Measurements from ENCODE around the gene SETBP1.

SETBP1 gene

GRCh38 chr18:44765456-44765855, 84.8 kb downstream of the SETBP1 start:
- no peak for DNase-seq

DNA sequence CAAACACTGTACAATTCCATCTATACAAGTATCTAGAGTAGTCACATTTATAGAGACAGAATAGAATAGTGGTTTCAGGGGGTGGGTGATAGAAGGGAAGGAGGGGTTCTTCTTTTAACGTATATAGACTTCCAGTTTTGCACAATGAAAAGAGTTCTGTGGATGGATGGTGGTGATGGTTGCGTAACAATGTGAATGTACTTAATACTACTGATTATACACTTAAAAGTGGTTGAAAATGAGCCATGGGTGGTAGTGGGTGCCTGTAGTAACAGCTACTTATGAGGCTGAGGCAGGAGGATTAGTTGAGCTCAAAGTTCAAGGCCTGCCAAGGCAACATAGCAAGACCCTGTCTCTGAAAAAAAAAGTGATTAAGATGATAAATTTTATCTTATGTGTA, 85.8 kb downstream of the SETBP1 start:
- DNase-seq, result no peak

DNA sequence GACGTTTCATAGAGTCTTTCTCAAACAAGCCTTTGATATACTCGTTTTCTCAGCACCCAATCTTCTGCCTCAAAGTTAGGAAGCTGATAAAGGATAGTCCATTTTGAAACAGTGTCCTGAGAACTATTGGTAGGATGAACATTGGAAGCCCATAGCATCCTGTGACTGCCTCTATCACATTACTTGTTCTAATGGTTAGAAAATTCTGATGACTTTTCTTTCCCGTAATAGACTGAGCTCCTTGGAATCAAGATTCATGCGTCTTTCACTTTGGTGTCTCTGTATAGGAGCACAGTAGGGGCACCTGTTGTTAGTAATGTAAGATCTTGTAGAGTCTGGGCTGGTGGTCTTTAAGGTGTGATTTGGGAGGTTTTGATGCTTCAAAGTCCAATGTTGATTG, 87.1 kb downstream of the SETBP1 start:
- DNase-seq, result no peak

DNA sequence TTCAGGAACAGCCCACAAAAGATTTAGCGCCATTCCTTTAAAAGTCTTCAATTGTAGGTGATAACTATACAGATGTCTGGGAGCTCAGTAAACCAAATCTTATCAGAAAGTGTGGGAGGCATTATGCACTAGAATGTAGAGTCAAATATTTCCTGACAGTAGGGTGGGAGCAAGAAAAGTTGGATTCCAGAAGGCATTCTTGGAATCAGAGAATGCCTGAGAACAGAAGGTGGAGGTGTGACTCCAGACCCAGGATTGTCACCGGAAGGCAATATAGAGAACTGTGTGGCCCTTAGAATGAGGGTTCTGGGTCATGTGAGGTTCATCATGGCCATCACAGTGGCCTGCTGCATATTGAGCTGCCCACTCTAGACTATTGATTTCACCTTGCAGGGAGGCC, 90.0 kb downstream of the SETBP1 start:
- DNase-seq, result no peak

- no peak for DNase-seq
Measured at GRCh38 chr18:44771572-44771955, 90.9 kb downstream of the SETBP1 start.

GRCh38 chr18:44771956-44772917, 91.5 kb downstream of the SETBP1 start:
- DNase-seq, result no peak

DNA sequence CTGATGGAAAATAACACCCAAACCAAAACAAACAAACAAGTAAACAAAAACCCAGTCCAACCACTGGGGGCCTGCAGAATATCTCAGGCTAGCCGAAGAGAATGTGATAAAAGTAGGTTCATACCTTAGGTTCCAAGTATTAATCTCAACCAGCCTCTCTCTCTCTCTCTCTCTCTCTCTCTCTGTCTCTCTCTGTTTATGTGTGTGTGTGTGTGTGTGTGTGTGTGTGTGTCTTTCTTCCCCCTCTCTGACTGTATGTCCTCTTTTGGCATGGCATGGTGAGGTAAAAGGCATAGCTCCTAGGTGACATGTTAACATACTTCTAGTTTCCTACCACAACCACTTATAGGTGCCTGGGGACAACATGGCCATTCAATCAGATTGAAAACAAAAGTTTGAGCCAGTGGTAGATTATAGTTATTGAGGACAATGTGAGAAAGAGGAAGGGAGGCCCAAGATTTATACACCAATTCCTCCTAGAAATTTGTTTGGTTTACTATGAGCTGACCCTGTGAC, 93.0 kb downstream of the SETBP1 start:
- DNase-seq, result no peak

DNA sequence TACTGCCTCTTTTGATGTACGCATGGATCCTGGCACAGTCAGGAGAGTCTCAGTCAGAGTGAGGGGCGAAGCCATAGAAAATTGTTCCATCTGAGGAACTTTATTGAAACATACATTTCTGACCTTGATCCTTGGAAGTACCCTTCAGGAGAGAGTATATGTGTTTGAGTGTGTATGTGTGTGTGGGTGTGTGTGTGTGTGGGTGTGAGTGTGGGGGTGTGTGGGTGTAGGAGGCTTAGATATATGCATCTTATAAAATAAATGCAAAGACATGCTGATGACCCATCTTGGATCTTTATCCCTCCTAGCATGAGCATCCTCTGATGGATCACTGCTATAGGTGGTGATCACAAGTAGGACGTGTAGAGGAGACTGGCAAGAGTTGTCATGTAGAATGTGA, 93.5 kb downstream of the SETBP1 start:
- DNase-seq, result no peak

DNA sequence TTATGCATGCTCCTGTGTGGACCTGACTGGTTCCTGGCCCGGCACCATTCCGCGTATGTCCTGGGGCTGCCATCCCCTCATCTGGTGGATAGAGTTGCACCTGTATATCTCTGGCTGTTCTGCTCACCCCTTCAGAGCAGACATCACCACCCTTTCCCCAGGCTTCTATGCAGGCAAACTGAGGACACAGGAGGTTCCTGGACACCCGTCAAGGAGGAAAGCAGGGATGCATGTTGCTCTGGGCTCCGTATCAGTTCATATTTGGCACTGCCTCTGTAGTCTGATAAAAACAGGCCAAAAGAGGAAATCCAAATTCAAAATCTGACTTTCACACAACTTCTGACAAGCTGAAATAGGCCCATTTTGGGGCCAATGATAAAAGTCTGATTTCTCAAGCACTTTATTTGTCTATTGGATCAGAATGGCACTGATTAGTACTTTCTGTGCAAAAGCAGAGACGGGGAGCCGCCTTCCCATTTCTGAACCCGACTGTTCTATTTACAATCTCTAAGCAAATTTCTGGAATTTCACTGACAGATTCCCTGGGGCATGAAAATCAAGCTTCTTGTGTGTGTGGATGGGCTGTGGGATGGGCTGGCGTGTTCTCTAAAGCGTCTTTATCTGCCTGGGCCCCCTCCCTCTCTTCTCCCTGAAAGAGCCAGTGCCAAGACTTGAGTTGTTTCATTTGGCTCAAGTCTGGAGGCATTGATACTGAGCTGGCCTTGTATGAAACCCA, 96.9 kb downstream of the SETBP1 start:
- no peak for DNase-seq

DNA sequence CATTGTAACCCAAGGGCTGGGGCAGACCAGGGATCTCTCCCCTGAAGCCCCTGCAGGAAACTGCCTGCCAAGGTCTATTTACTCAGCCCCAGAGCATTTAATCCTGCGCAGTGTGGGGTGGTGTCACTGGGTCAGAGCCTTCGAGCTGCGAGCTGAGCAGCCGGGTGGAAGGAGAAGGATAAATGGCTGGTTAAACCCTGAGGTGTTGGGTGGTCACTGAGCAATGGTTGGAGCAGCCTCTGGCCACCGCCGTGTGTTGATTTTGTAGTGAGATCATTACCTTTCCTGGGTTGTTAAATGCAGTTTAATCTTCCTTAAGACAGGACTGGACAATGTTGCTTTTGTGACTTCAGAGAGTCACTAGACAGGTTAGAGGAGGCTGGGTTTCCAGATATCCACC, 98.1 kb downstream of the SETBP1 start:
- no peak for DNase-seq

GRCh38 chr18:44779753-44780292, 99.1 kb downstream of the SETBP1 start:
- DNase-seq, result no peak

DNA sequence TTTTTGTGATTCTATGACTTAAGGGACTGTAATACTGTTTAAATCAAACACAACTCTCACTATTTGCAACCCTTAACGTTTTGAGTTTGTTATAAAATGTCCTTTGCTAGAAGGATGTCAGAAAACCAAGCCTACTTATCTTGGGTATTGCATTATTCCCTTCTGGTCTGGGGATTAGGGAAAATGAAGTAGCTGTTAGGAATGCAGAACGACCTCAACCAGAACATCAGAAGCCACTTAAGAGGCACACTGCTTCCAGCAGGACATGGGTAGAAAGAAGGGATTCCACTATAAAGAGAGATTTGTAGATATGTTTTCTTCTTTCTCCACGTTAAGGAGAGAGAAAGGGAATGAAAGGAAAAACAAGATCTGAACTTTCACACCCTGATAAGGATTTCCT, 101.2 kb downstream of the SETBP1 start:
- no peak for DNase-seq

- no peak for DNase-seq
Measured at GRCh38 chr18:44782617-44783016, 101.9 kb downstream of the SETBP1 start.

GRCh38 chr18:44783371-44783770, 102.7 kb downstream of the SETBP1 start:
- DNase-seq, result no peak

DNA sequence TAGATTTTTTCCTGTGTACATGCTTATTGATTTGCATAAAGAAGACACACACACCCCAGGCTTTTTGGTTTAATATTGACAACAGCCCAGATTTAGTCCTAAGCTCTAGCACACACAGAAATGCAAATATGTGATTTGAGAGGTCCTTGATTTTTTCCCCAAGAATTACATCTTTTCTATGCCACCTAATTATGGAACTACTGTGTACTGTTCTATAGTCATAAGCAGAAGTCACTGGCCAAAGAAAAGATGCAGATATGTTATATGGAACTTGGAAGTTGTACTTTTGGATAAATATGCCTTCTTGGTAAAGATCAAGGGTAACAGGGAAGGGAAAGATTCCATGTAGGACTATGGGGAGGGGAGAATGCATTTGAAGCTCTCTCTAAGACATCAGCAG, 105.6 kb downstream of the SETBP1 start:
- DNase-seq, result no peak

GRCh38 chr18:44786688-44787087, 106.0 kb downstream of the SETBP1 start:
- no peak for DNase-seq

- no peak for DNase-seq
Measured at GRCh38 chr18:44788334-44788733, 107.6 kb downstream of the SETBP1 start.

DNA sequence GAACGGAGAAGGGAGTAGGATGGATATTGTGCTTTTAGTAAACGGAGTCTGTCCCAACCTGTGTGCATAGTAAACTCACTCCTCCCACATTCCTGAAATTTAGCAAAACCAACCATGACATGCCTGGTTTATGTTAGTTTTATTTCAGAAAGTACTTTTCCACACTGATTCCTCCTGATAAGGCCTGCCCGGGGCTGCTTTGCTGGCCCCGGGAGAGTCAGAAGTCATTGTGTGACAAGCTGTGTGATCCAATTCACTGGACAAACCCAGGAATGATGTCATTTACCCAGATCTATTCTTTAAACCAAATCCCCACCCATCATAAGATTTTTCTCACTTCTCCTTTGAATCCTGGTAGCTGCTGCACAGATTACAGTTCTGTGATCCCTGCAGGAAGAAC, 109.0 kb downstream of the SETBP1 start:
- no peak for DNase-seq

DNA sequence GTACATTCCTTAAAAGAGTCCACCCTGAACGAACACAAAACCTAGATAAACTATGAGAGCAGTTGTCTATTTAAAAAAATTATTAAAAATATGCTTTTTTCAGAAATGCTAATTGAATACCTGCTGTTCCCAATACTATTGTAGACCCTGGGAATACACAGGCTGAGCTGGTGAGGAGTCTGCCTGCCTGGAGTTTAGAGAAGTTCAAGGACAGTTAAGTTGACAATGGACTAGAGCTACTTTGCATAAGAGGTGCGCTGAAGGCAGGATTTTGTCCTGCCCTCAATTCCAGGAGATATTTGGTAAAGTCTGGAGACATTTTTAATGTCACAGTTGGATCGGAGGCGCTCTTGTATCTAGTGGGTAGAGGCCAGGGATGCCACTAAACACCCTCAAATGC, 110.2 kb downstream of the SETBP1 start:
- DNase-seq, result no peak

DNA sequence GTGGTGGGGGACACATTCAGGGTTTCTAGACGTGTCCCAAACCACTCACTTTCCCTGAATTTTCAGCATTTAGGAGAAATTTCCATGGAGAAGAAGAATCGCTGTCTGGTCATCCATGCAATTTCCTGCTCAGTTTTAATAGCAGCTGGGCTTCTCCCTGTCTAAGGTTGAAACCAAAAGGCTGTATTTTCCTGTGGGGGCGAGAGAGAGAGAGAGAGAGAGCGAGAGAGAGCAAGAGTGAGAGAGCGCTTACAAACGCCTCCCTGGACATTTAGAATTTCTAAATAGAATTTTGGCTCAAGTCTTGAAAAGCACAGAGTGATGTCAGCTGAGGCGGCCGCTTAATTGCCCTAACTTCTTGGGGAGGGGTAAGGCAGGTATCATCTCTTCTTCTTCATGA, 110.8 kb downstream of the SETBP1 start:
- no peak for DNase-seq

DNA sequence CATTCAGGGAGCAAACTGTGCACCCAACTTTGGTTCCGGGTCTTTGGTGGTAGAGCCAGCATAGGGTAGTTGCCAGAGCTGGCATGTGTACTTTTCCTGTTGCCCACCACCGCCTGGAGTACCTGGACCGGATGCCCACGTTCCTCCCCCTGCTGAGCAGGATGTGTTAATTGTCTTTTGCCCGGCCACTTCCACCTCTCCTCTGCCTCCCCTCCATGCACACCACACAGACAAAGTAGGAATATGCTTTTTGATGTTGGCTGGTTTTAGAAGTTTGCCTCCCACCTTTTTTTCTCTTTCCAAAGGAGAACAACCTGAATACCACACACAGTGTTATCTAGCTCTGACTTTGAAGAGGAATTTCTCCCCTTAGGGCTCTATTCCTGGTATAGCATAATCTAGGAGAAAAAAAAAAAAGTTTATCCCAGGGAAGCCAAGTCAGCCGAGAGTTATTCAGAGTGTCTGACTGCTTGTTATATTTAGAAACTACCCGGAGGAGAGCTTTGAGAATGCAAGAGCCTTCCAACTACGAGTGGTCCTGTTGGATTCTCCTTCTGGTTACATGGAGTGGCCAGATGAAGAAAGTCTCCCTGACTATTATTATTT, 111.9 kb downstream of the SETBP1 start:
- no peak for DNase-seq

DNA sequence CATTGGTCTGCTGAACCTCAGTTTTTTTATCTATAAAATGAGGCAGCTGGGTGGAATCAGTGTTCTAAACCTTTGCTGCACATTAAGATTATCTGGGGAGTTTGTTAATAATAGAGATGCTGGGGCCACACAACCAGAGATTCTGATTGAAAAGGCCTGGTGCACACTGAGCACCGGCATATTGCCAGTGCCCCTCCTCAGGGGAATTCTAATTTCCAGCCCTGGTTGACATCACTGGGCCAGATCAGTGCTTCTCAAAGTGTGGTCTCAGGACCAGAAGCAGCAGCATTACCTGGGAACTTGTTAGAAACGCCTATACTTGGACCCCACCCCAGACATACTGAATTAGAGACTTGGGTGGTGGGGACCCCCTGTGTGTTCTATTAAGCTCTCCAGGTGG, 112.5 kb downstream of the SETBP1 start:
- DNase-seq, result no peak

DNA sequence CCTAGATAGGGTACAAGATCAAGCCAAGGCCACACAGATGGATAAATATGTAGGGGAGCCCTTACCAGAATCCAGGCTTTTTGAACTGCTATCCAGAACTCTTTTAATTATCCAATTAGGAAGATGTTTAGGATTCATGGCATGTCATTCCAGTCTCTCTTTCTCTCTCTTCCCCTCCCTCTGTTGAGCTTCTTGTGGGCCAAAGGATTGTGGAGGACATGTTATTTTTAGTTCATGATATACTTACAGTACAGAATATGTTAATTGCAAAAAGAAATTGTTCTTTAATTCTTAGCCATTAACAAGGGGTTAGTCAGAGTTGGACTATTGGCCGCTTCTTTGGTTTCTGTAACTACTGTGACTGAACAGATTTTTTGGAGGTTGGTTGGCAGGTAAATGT, 113.0 kb downstream of the SETBP1 start:
- no peak for DNase-seq
